Measurements from ENCODE around the gene NUS1.
"Not testable (repeated sequence)": the region's sequence is repeated elsewhere in the genome, so short reads cannot be mapped to it uniquely, and the experiment has no call there.

NUS1 gene

GRCh38 chr6:117733341-117733740, 58.1 kb downstream of the NUS1 start:
- TF ChIP-seq CTCF (IDR thresholded peaks at IDR 0.05; ENCODE audit: insufficient read depth, low read length, missing control alignments) = no peak
- CTCF ChIA-PET = no interaction called here
- DNase-seq (ENCODE audit: low read depth, low spot score) = no peak
- H3K4me3 ChIP-seq (ENCODE audit: low read depth, low read length) = no peak overlapping the region
- POLR2A ChIA-PET = no interaction called here

- CTCF ChIA-PET = no interaction called here
- no peak for TF ChIP-seq CTCF (IDR thresholded peaks at IDR 0.05; ENCODE audit: insufficient read depth, low read length, missing control alignments)
- no peak for DNase-seq (ENCODE audit: low read depth, low spot score)
- no peak overlapping the region for H3K4me3 ChIP-seq (ENCODE audit: low read depth, low read length)
- POLR2A ChIA-PET = no interaction called here
These were observed 64.6 kb downstream of the NUS1 start for GRCh38 chr6:117739869-117740268.

- no peak for TF ChIP-seq CTCF (IDR thresholded peaks at IDR 0.05; ENCODE audit: insufficient read depth, low read length, missing control alignments)
- CTCF ChIA-PET = no interaction called here
- DNase-seq (ENCODE audit: low read depth, low spot score) = no peak
- POLR2A ChIA-PET = no interaction called here
- H3K4me3 ChIP-seq (ENCODE audit: low read depth, low read length) = no peak overlapping the region
These were observed 65.3 kb downstream of the NUS1 start for GRCh38 chr6:117740605-117741004.

GRCh38 chr6:117750675-117751074, 75.4 kb downstream of the NUS1 start:
- CTCF ChIA-PET; DNase-seq (ENCODE audit: low read depth, low spot score); H3K4me3 ChIP-seq (ENCODE audit: low read depth, low read length); POLR2A ChIA-PET: not testable (repeated sequence)
